ENCODE measurements around the gene GAPDHS.

GAPDHS gene

GRCh38 chr19:35533201-35533821 is at the start of gene GAPDHS:
Gene GAPDHS, plus strand, starts transcription at chr19:35533456. Its CDS starts 72 bp downstream, at chr19:35533528.
- no peak for DNase-seq (ENCODE audit: low read depth in 3 of 3)

GRCh38 chr19:35484252-35485036 is 48.8 kb upstream of the GAPDHS start:
- no peak for DNase-seq (ENCODE audit: low read depth in 3 of 3)

- no peak for DNase-seq (ENCODE audit: low read depth in 3 of 3)
Observed at GRCh38 chr19:35486268-35486708, 47.0 kb upstream of the GAPDHS start.

GRCh38 chr19:35487656-35488182 is 45.5 kb upstream of the GAPDHS start:
- DNase-seq (ENCODE audit: low read depth in 3 of 3), result no peak

DNA sequence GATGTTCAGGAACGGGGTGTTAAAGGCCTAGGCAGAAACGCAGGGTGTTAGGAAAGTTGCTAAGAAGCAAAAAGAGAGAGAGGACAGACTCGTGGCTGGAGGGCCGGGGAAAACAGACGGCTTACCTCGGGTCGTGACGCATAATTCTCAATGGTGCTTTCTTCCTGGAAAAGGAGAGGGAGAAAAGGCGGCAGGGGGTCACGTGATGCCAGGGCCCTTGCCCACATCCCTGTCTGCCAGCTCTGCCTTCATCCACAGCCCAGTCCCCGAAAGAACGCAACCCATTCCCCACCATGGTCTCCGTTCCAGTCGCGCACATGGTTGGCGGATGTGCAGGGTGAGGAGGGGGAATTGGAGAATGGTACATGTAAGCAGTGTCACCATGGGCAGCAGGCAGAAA is 44.6 kb upstream of the GAPDHS start:
- DNase-seq (ENCODE audit: low read depth in 3 of 3), result no peak

DNA sequence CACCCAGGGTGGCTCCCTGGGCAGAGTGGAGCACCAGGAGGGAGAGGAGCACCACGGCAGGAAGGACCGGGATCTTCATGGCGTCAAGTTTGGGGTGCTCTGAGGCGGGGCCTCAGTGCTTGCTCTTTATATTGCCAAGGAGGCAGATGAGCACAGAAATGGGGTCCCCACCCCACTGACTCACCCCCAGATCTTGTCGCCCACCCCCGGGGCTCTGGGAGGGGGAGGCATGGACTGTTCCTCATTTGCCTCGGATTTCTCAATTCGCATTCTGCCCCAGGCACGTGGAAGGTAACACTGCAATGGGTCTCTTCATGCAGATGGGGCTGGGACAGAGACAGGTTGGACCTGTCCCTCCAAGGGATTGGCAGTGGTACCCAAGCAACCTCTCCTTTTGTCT is 42.9 kb upstream of the GAPDHS start, which contains the start of gene KRTDAP:
TSS of gene KRTDAP (minus strand) at position 101 of the 400 bp plus-strand sequence. CDS start at position 79, 22 bp downstream.
- DNase-seq (ENCODE audit: low read depth in 3 of 3), result no peak

GRCh38 chr19:35491836-35492360 is 41.4 kb upstream of the GAPDHS start:
- DNase-seq (ENCODE audit: low read depth in 3 of 3), result no peak

- no peak for DNase-seq (ENCODE audit: low read depth in 3 of 3)
Observed at GRCh38 chr19:35493971-35494370, 39.3 kb upstream of the GAPDHS start.

DNA sequence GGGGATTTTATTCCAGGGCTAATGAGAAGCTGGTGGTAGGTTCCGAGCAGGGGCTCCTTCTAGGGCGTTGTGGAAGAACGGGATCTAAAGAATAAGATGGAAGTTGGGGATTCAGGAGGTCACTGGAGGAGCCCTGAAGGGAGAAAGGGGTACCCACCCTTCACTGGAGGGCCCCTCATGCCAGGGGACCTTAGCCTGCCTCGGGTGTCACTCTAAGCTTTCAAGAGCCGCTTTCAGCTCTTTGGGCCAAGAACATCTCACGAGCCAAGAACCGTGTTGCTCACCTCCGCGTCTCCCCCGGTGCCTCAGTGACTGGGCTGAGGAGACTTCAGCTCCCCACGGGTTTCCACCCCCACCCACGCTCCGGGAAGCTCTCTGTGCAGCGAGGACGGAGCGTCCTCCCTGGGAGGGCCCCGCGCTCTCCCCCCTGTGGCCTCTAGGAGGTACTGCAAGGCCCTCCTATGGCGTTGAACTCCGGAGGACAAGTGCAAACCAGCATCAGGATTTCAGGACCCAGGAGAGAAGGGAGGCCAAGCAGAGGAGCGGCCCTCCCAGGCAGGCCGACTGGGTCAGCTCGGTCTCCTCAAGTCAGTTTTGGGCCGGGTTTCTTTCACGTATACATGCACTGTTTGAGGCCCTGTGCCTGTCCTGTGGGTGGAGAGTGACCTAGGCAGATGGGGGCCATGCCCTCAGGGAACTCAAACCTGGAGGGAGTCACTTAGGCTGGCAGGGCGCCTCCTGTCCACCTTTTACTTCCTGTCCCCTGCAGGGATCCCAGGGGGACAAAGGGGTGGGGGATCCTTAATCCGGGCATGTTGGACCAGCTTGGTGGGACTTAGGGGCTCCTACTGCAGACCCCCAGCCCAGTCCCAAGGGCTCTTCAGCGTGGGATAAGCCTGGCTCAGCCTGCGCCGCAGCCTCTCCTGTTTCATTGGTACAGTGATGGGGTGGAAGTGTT is 37.9 kb upstream of the GAPDHS start:
- peak; percentile 63 to 81 (median 80) for DNase-seq (ENCODE audit: low read depth in 3 of 3)

DNA sequence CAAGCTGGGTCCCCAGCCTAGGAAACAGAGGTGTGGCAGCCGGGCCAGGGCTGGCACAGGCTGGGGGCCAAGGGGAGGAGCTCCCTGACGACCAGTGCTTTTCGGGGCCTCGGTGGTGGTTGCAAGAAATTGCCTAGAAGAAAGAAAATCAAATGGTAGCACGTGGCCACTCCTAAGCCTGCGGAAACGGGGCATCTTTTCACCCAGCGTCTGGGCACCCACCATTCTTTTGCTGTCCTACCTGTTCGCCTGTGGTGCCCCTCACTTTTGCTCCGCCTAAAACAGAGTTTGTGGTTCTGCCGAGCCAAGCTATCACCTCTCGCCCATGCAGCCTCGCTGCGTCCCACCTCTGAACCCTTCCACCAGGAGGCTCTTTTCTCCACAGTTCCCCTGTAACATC is 35.9 kb upstream of the GAPDHS start:
- no peak for DNase-seq (ENCODE audit: low read depth in 3 of 3)

- DNase-seq (ENCODE audit: low read depth in 3 of 3), result no peak
Observed at GRCh38 chr19:35498220-35498619, 35.0 kb upstream of the GAPDHS start.

GRCh38 chr19:35498984-35499527 is 34.2 kb upstream of the GAPDHS start:
- no peak for DNase-seq (ENCODE audit: low read depth in 3 of 3)

GRCh38 chr19:35500611-35501010 is 32.6 kb upstream of the GAPDHS start:
- DNase-seq (ENCODE audit: low read depth in 3 of 3), result no peak

GRCh38 chr19:35501684-35502083 is 31.6 kb upstream of the GAPDHS start:
- no peak for DNase-seq (ENCODE audit: low read depth in 3 of 3)

- no peak for DNase-seq (ENCODE audit: low read depth in 3 of 3)
Observed at GRCh38 chr19:35502751-35503150, 30.5 kb upstream of the GAPDHS start.

- no peak for DNase-seq (ENCODE audit: low read depth in 3 of 3)
Observed at GRCh38 chr19:35506011-35506410, 27.2 kb upstream of the GAPDHS start.

GRCh38 chr19:35507561-35507960 is 25.7 kb upstream of the GAPDHS start:
- DNase-seq (ENCODE audit: low read depth in 3 of 3), result no peak

DNA sequence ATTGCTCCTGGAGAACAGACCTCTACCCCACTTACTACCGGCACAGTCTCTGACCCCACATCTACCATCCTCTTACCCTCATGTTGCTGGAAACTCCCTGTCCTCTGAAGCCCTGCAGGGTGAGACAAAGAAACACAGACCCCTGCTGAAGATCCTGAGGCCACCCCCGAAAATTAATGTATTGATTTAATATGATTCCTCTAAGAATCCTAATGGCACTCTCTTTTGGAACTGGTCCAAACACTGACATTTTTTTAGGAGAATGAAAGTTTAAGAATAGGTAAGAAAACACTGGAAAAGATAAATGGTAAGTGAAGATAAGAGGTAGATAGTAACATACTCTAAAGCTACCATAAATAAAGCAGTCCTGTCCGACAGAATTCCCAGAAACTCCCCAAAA is 25.1 kb upstream of the GAPDHS start:
- DNase-seq (ENCODE audit: low read depth in 3 of 3), result no peak

- DNase-seq (ENCODE audit: low read depth in 3 of 3), result no peak
Observed at GRCh38 chr19:35509018-35509652, 24.1 kb upstream of the GAPDHS start.

DNA sequence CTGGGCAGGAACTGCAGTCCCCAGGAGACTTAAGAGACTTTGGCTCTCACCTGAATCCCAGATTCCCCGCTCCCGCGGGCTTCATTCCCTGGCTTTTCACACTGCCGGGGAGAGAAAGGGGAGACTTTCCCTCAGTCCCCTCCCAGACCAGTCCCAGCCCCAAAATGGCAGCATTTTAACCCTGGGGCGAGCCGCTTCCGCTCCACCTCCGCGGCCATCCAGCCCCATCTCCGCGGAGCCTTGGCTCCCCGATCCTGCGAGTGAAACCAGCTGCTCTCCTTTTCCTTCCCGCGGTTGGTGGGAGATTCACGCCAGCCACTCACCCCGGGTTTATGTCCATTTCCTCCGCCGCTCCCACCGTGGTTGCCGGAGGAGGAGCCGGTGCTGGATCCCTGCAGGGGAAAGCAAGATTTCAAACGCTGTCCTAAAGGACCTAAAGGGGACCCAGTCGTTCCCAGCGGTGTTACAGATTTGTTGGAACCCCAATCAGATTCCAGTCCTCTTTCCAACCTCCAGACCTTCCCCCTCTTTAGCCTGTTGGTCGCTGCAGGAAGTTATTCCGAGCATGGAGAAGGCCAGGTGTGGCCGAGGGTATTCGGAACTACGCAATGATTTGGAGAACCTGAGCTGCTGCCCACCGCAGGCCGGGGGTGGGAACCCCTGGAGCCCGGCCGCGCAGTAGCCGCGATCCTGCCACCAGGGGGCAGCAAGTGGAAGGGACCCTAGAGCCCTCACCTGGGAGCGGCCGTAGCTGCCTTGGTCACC is 23.2 kb upstream of the GAPDHS start:
- DNase-seq (ENCODE audit: low read depth in 3 of 3), result peak; percentile 45 to 67 (median 55)

Data from stimulated activated CD4-positive, alpha-beta T cell treated with anti-CD3 and anti-CD28 coated beads, TNF-alpha, amount 100 ng/mL, for 4 hours (primary cell).